ENCODE results near the gene ITGA2B. TPM values are rescaled to one million over a fixed set of nuclear protein-coding genes. Genes with fewer than 3 reads are reported as not detected.

ITGA2B gene
- total and polyA plus RNA-seq, 2 of the 13 experiments (the other 11 are each of a cell fraction or from before 2014, with no cell fraction given) = 0.38 to 1.1 TPM

DNA sequence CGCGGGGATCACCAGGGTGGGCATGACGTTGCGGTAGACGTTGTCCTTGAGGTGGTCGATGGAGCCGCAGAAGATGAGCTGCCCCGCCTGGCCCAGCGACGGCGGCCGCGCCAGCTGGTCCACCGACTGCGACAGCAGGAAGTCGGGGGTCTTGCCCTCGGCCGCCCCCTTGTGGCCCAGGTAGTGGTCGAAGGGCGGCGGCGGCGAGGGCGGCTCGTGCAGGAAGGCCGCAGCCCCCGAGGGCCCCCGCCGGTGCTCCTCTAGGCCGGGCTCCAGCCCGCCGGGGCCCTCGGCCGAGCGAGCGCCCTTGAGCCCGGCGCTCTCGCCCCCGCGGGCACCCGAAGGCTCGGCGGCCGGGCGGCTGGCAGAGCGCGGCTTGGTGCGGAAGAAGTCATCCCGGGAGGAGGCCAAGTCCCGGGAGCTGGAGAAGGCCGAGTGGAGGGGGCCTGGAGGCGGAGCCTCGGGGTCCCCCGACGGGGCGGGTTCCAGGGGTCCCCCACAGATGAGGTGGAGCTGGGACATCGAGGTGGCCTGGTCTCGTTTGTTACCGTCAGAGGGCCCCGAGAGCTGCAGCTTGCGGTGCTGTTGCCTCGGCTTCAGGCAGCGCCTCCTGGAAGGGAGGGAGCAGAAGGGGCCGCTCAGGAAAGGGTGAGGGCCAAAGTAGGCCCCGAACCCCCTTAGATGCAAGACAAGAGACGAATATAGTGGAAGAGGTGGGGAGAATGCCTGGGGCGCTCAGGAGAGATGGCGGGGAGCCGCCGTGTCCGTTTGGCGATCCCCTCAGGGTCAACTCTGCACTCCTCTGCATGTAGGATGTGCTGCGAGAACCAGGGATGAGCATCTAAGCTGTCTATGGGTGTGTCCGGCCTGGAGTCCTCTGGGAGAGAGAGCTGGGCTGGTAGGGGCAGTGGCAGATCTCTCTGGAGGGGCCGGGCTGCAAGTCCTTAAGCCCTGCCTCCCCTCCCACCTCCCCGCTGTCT, 34.6 kb downstream of the ITGA2B start (continued):
- TF ChIP-seq ZNF674 (CRISPR knock-in tag; IDR thresholded peaks at IDR 0.05; ENCODE audit: low read depth) = peak; percentile 63; the same call in 1 of the 2 replicates
- TF ChIP-seq PRMT3 (CRISPR knock-in tag; IDR thresholded peaks at IDR 0.05; ENCODE audit: borderline replicate concordance, low read depth) = no peak
- no peak for TF ChIP-seq ZNF3 (CRISPR knock-in tag; IDR thresholded peaks at IDR 0.05)
- no peak for TF ChIP-seq HNRNPUL1 (IDR thresholded peaks at IDR 0.05; ENCODE audit: low read depth, low read length)
- 0 out of 2 replicates have a peak, but pooled peaks have one; percentile 41 for TF ChIP-seq SPEN (CRISPR knock-in tag; IDR thresholded peaks at IDR 0.05; ENCODE audit: low read depth)
- no peak for TF ChIP-seq CCDC6 (CRISPR knock-in tag; IDR thresholded peaks at IDR 0.05)
- TF ChIP-seq SALL2 (CRISPR knock-in tag; IDR thresholded peaks at IDR 0.05) = peak; percentile 68
- no peak for TF ChIP-seq KMT2A (CRISPR knock-in tag; IDR thresholded peaks at IDR 0.05)
- no peak for TF ChIP-seq ZNF432 (CRISPR knock-in tag; IDR thresholded peaks at IDR 0.05; ENCODE audit: borderline replicate concordance)
- TF ChIP-seq NR2F6 (IDR thresholded peaks at IDR 0.05) = no peak
- no peak; the same call in 1 of the 2 replicates for TF ChIP-seq NR2F6 (CRISPR knock-in tag; IDR thresholded peaks at IDR 0.05)
- no peak for TF ChIP-seq POLR2AphosphoS2 (IDR thresholded peaks at IDR 0.05; ENCODE audit: low read depth, low read length)
- no peak for TF ChIP-seq JDP2 (CRISPR knock-in tag; IDR thresholded peaks at IDR 0.05; ENCODE audit: borderline replicate concordance)
- TF ChIP-seq ZBTB20 (CRISPR knock-in tag; IDR thresholded peaks at IDR 0.05; ENCODE audit: borderline replicate concordance, low read depth) = no peak
- TF ChIP-seq, protein P1, sequence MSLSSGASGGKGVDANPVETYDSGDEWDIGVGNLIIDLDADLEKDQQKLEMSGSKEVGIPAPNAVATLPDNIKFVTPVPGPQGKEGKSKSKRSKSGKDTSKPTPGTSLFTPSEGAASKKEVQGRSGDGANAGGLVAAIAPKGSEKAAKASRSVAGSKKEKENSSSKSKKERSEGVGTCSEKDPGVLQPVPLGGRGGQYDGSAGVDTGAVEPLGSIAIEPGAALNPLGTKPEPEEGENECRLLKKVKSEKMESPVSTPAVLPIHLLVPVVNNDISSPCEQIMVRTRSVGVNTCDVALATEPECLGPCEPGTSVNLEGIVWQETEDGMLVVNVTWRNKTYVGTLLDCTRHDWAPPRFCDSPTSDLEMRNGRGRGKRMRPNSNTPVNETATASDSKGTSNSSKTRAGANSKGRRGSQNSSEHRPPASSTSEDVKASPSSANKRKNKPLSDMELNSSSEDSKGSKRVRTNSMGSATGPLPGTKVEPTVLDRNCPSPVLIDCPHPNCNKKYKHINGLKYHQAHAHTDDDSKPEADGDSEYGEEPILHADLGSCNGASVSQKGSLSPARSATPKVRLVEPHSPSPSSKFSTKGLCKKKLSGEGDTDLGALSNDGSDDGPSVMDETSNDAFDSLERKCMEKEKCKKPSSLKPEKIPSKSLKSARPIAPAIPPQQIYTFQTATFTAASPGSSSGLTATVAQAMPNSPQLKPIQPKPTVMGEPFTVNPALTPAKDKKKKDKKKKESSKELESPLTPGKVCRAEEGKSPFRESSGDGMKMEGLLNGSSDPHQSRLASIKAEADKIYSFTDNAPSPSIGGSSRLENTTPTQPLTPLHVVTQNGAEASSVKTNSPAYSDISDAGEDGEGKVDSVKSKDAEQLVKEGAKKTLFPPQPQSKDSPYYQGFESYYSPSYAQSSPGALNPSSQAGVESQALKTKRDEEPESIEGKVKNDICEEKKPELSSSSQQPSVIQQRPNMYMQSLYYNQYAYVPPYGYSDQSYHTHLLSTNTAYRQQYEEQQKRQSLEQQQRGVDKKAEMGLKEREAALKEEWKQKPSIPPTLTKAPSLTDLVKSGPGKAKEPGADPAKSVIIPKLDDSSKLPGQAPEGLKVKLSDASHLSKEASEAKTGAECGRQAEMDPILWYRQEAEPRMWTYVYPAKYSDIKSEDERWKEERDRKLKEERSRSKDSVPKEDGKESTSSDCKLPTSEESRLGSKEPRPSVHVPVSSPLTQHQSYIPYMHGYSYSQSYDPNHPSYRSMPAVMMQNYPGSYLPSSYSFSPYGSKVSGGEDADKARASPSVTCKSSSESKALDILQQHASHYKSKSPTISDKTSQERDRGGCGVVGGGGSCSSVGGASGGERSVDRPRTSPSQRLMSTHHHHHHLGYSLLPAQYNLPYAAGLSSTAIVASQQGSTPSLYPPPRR (CRISPR knock-in tag; IDR thresholded peaks at IDR 0.05; ENCODE audit: borderline replicate concordance) = no peak
- TF ChIP-seq TMF1 (CRISPR knock-in tag; IDR thresholded peaks at IDR 0.05; ENCODE audit: low read depth) = no peak
- no peak for TF ChIP-seq ZNF337 (CRISPR knock-in tag; IDR thresholded peaks at IDR 0.05; ENCODE audit: borderline replicate concordance, low read depth)
- TF ChIP-seq ZNF775 (CRISPR knock-in tag; IDR thresholded peaks at IDR 0.05; ENCODE audit: borderline replicate concordance) = no peak
- TF ChIP-seq ZNF281 (CRISPR knock-in tag; IDR thresholded peaks at IDR 0.05; ENCODE audit: borderline replicate concordance) = no peak
- TF ChIP-seq ERF (CRISPR knock-in tag; IDR thresholded peaks at IDR 0.05) = 0 out of 2 replicates have a peak, but pooled peaks have one; percentile 58
